ENCODE measurements around the gene VEGFB.

VEGFB gene

GRCh38 chr11:64262271-64263002 lies 28.1 kb downstream of the VEGFB start:
- DNase-seq (ENCODE audit: low read depth): no peak

DNA sequence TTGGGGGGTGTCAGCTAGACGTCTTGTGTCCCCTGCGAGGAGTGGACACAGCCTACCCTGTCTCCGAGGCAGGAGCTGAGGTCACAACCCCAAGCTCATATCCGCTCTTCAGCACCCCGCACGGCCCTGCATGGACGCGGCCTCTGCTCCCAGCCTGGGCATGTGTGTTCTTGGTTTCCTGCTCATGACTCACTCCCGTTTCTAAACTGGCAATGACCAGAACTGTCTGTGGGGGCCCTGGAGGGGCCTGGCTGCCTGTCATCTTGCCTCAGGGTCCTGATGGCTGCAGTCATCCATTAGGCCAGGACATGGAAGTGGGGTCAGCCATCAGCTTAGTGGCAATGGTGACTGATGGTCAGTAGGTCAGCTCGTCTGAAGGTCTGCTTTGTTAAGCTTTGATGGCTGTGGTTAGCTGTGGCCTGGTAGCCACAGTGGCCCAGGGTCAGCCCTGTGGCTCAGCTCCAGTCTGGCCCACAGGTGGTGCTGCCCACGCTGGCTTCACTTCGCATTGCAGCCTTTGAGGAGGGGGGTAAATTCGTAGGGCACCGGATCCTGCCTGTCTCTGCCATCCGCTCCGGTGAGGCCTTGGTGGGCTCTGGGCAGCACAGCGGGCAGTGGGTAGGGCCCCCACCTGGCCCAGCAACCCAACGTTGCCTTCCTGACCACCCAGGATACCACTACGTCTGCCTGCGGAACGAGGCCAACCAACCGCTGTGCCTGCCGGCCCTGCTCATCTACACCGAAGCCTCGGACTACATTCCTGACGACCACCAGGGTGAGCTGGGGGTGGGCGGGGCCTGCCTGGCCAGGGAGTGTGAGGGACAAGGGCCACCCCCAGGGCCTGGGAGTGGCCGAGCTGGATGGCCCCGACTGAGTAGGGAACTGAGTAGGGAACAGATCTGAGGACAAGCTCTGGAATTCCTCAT lies 28.9 kb downstream of the VEGFB start:
- no peak for DNase-seq (ENCODE audit: low read depth)

GRCh38 chr11:64263947-64264317 lies 29.5 kb downstream of the VEGFB start:
- no peak for DNase-seq (ENCODE audit: low read depth)

DNA sequence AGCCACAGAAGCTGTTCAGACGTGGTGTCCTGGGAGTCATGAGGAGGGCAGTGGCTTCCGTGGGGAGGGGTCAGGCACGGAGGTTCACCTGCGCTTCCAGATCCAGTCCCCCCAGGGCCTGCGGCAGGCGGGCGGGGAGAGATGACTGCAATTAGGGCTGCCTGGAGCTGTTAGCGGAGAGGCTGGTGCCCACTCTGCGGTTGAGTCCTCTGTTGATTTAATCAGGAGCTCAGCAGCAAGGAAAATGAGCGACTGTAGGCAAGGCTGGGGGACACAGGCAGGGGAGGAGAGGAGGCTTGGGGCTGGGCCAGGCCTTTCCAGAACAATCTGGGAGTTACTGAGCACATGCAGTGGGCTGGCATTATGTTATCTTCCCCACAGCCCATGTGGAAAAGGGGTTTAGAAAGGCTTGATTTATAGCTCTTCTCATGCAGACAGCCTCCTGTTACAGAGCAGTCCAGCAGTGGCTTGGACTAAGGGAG lies 30.0 kb downstream of the VEGFB start:
- no peak for DNase-seq (ENCODE audit: low read depth)

GRCh38 chr11:64265176-64266160 lies 31.1 kb downstream of the VEGFB start:
- DNase-seq (ENCODE audit: low read depth): no peak

- DNase-seq (ENCODE audit: low read depth): no peak
Measured at GRCh38 chr11:64266339-64266738, 32.0 kb downstream of the VEGFB start.

DNA sequence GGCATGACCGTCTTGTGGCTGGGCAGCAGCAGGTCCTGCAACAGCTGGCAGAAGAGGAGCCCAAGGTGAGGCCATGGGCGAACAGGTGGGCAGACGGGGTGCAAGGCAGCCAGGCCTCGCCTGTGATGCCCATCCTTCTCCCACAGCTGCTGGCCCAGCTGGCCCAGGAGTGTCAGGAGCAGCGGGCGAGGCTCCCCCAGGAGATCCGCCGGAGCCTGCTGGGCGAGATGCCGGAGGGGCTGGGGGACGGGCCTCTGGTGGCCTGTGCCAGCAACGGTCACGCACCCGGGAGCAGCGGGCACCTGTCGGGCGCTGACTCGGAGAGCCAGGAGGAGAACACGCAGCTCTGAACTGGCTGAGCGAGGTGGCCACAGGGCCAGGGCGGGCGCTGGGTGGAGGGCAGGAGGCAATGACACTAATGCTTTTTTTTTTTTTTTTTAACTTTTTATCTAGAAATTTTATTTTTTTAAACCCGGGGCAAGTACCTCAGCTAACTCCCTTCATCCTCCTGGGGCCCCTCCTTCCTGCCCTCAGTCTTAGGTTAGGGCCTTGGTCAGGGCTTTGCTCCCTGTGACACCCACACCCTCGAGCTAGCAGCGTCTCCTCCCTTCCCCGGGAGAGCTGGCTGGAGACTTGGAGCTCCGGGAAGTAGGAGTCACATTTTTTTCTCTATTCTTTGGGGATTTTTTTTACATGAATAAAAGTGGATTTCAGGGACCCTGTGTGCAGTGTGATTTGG lies 33.0 kb downstream of the VEGFB start:
- DNase-seq (ENCODE audit: low read depth): no peak

- DNase-seq (ENCODE audit: low read depth): no peak
Measured at GRCh38 chr11:64268025-64268892, 33.9 kb downstream of the VEGFB start.

GRCh38 chr11:64268893-64269539 lies 34.6 kb downstream of the VEGFB start:
- DNase-seq (ENCODE audit: low read depth): no peak

GRCh38 chr11:64269540-64270220 lies 35.3 kb downstream of the VEGFB start:
- peak; percentile 97 for DNase-seq (ENCODE audit: low read depth)

DNA sequence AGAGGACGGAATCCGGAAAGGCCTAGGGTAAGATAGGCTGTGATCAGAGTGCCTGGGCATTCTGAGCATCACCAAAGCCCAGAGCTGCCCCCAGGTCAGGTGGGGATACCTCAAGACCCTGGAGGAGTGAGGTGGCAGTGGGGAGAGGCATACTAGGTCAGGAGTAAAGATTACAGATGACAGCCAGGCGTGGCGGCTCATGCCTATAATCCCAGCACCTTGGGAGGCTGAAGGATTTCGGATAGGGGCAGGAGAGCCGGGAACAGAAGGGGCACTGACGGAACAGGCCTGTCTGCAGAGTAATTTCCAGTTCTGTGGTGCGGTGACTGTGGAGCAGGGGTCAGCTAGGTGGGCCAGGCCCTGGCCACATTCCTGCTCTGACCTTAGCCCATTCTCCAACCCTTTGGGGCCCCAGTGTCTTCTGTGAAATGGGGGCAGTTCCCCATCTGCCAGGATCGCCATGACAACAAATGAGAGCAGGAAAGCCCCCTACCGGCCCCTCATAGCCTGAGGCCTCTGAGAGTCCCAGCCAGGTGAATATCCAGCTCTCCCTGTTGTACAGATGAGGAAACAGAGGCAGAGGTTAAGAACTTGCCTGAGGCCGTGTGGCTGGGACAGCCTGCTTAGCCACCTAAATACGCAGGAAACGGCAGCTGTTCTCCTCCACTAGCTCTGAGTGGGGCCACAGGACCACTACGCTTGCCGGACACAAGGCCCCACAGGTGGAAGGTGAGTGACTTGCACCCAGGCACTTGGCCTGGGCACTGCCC lies 40.8 kb downstream of the VEGFB start:
- DNase-seq (ENCODE audit: low read depth): no peak

DNA sequence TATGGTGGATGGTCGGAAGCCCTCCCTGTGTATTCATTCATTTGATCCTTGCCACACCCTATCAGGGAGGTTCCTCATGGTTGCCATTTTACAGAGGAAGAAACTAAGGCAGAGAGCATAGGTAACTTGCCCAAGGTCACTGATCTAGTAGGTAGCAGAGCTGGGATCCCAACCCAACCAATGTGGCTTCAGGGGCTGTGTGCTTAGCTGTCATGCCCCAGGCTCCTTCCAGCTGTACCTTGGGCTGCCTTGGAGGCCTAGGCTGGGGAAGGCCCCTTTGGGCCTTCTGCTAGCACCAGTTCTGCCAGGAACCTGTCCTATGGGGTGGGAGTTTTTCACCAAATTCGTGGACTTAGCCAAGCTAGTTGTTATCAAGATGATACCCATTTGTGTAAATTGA lies 41.5 kb downstream of the VEGFB start:
- no peak for DNase-seq (ENCODE audit: low read depth)

GRCh38 chr11:64276653-64277431 lies 42.5 kb downstream of the VEGFB start:
- no peak for DNase-seq (ENCODE audit: low read depth)

DNA sequence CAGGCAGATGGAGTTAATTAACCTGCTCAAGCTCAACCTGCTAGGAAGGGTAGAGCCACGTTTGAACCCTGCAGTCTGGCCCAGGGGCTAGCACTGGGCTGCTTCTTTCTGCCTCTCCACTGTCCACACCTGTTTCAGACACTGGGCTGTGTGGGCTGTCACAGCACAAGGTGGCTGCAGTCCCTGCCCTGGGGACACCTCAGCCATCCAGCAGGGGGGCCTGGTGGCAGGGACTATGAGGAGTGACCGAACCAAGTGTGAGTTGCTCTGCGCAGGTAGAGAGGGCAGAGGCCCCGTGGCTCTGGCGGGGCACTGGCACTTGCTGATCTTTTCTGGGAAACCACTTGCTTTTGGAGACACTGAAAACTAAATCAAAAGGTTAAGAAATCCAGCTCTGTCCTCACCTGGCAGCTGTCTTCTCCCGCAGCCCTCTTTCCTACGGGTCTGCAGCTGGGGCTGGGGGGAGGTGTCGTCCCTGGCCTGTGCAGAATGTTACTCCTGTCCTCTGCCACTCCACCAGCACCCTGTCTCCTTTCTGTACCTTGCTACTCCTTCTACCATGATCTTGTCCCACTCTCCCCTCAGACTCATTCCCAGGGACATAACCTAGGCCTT lies 44.3 kb downstream of the VEGFB start:
- no peak for DNase-seq (ENCODE audit: low read depth)

- DNase-seq (ENCODE audit: low read depth): no peak
Measured at GRCh38 chr11:64281957-64282770, 47.8 kb downstream of the VEGFB start.

- DNase-seq (ENCODE audit: low read depth): no peak
Measured at GRCh38 chr11:64283092-64283491, 48.7 kb downstream of the VEGFB start.

Measured in stimulated activated CD8-positive, alpha-beta memory T cell treated with anti-CD3 and anti-CD28 coated beads, Interleukin-12 subunit alpha, Interleukin-12 subunit beta, amount 100 ng/mL, for 4 hours (primary cell).